B cell (primary cell): ENCODE results near the gene CHKB.

ENCODE experiments used
- CTCF ChIP-seq: fragments of 200-600 bp; IDR thresholded peaks from one replicate; pipeline ENCODE4 v1.8.0; 2022; ENCODE audit warnings: antibody characterized with exemption, mild to moderate bottlenecking
- EZH2 ChIP-seq: IDR thresholded peaks from 2 replicates; pipeline ENCODE4 v1.6.1; 2012; ENCODE audit warnings: borderline replicate concordance, low read depth, mild to moderate bottlenecking, moderate library complexity, low read length; ENCODE audit not compliant: insufficient read depth, poor library complexity, severe bottlenecking

DNA sequence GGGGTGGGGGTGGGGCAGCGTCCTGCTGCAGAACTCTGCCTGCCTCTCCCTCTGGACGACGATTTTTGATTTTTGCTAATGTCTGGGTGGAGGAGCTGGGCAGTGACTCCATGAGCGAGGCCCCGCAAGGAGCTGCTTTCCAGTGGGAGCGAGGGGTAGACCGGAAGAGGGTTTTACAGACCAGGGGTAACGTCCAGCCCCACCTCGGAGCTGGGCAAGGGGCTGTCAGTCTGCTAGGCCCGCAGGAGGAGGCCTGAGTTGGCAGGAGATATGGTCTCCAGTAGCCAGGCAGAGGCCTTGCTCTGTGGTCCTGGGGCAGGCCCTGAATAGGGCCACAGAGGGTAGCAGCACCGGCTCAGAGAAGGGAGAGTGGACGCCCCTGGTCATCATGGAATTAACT lies 26.9 kb upstream of the CHKB start:
- TF ChIP-seq CTCF = no peak
- TF ChIP-seq EZH2 = no peak
